Airway epithelial cell (primary cell): Measurements from ENCODE around the gene TAMM41. TPM values are rescaled to one million over a fixed set of nuclear protein-coding genes. Genes with fewer than 3 reads are reported as not detected.

Experiments
- total RNA-seq: library from RNA; depleted of rRNA; stranded (reverse); fragments of >200 nt; gene quantifications from 2 replicates; pipeline ENCODE4 v1.2.3, GENCODE V29; 2015

TAMM41 gene, protein sequence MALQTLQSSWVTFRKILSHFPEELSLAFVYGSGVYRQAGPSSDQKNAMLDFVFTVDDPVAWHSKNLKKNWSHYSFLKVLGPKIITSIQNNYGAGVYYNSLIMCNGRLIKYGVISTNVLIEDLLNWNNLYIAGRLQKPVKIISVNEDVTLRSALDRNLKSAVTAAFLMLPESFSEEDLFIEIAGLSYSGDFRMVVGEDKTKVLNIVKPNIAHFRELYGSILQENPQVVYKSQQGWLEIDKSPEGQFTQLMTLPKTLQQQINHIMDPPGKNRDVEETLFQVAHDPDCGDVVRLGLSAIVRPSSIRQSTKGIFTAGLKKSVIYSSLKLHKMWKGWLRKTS
- 16.9 and 20.1 TPM in 2 replicates for total RNA-seq

GRCh38 chr3:11846281-11847266 is at the start of gene TAMM41:
Gene TAMM41, minus strand, starts transcription at chr3:11846885. Its CDS starts 249 bp downstream, at chr3:11846636.

Other genes with a start within 250 kb of the TAMM41 start
- gene VGLL4, start 203.0 kb downstream of the TAMM41 start, total RNA-seq: 30.6 and 40.4 TPM in 2 replicates
- not detected in 2 replicates for gene SYN2, start 157.5 kb upstream of the TAMM41 start, total RNA-seq